Measurements from ENCODE around the gene BICD2.
A peak's percentile ranks its signal among the peaks of the same experiment; 100 is the strongest.

The BICD2 gene

GRCh38 chr9:92679413-92680165 lies 85.0 kb downstream of the BICD2 start:
- Histone ChIP-seq H3K4me3 (ENCODE audit: extremely low read depth, insufficient read depth, low read length, poor library complexity, severe bottlenecking) (no peak overlapping the region), H3K4me1 (ENCODE audit: control insufficient read depth, insufficient read depth, low read length, poor library complexity, severe bottlenecking) (no peaks in the 10 kb centered on the region), H3K9me3 (ENCODE audit: control insufficient read depth, low read length) (no peaks in the 10 kb centered on the region), H3K36me3 (ENCODE audit: control insufficient read depth, insufficient read depth, low read length) (no peaks in the 10 kb centered on the region), H3K27ac (ENCODE audit: low read depth, low read length, severe bottlenecking) (no peak overlapping the region)
- WGBS, 2 experiments (ENCODE audit: insufficient coverage in 2 of 2) = 77 to 79% methylated on average over 11 to 12 of the region's 14 CpGs

GRCh38 chr9:92671323-92671722 lies 93.3 kb downstream of the BICD2 start:
- Histone ChIP-seq H3K9me3 (ENCODE audit: control insufficient read depth, low read length) (no peaks in the 10 kb centered on the region), H3K4me3 (ENCODE audit: extremely low read depth, insufficient read depth, low read length, poor library complexity, severe bottlenecking) (peak overlapping the region; percentile 96), H3K4me1 (ENCODE audit: control insufficient read depth, insufficient read depth, low read length, poor library complexity, severe bottlenecking) (no peaks in the 10 kb centered on the region), H3K27ac (ENCODE audit: low read depth, low read length, severe bottlenecking) (no peak overlapping the region), H3K36me3 (ENCODE audit: control insufficient read depth, insufficient read depth, low read length) (peaks cover 16% of the 10 kb centered on the region)
- WGBS, 2 experiments (ENCODE audit: insufficient coverage in 2 of 2) = 91 to 100% methylated on average over 1 to 4 of the region's 4 CpGs

GRCh38 chr9:92669890-92670708 lies 94.5 kb downstream of the BICD2 start, which contains the start of gene IPPK:
TSS of gene IPPK (minus strand) at chr9:92670131. CDS start at chr9:92669988, 143 bp downstream.
- Histone ChIP-seq H3K36me3 (ENCODE audit: control insufficient read depth, insufficient read depth, low read length) (peaks cover 21% of the 10 kb centered on the region), H3K27ac (ENCODE audit: low read depth, low read length, severe bottlenecking) (peak within 1 kb of the TSS; percentile 90), H3K4me3 (ENCODE audit: extremely low read depth, insufficient read depth, low read length, poor library complexity, severe bottlenecking) (peak within 1 kb of the TSS; percentile 96), H3K9me3 (ENCODE audit: control insufficient read depth, low read length) (no peaks in the 10 kb centered on the region), H3K4me1 (ENCODE audit: control insufficient read depth, insufficient read depth, low read length, poor library complexity, severe bottlenecking) (no peaks in the 10 kb centered on the region)
- WGBS, 2 experiments (ENCODE audit: insufficient coverage in 2 of 2) = 0% methylated on average over 66 to 73 of the region's 75 CpGs

- 0 to 1% methylated on average over 13 to 19 of the region's 29 CpGs for WGBS, 2 experiments (ENCODE audit: insufficient coverage in 2 of 2)
Measured at GRCh38 chr9:92669527-92669889, 95.1 kb downstream of the BICD2 start.

GRCh38 chr9:92668746-92669526 lies 95.7 kb downstream of the BICD2 start:
- peak overlapping the region; percentile 96 for H3K4me3 ChIP-seq (ENCODE audit: extremely low read depth, insufficient read depth, low read length, poor library complexity, severe bottlenecking)
- no peaks in the 10 kb centered on the region for H3K9me3 ChIP-seq (ENCODE audit: control insufficient read depth, low read length)
- H3K27ac ChIP-seq (ENCODE audit: low read depth, low read length, severe bottlenecking) = peak overlapping the region; percentile 90
- peaks cover 21% of the 10 kb centered on the region for H3K36me3 ChIP-seq (ENCODE audit: control insufficient read depth, insufficient read depth, low read length)
- 37 to 83% methylated on average over 3 to 11 of the region's 14 CpGs for WGBS, 2 experiments (ENCODE audit: insufficient coverage in 2 of 2)
- peaks cover 5% of the 10 kb centered on the region for H3K4me1 ChIP-seq (ENCODE audit: control insufficient read depth, insufficient read depth, low read length, poor library complexity, severe bottlenecking)

More at GRCh38 chr9:92669527-92669889, 95.1 kb downstream of the BICD2 start:
- Histone ChIP-seq H3K4me3 (ENCODE audit: extremely low read depth, insufficient read depth, low read length, poor library complexity, severe bottlenecking) (peak overlapping the region; percentile 96), H3K9me3 (ENCODE audit: control insufficient read depth, low read length) (no peaks in the 10 kb centered on the region), H3K36me3 (ENCODE audit: control insufficient read depth, insufficient read depth, low read length) (peaks cover 21% of the 10 kb centered on the region), H3K27ac (ENCODE audit: low read depth, low read length, severe bottlenecking) (peak overlapping the region; percentile 90), H3K4me1 (ENCODE audit: control insufficient read depth, insufficient read depth, low read length, poor library complexity, severe bottlenecking) (peaks cover 4% of the 10 kb centered on the region)

GRCh38 chr9:92666912-92667532 lies 97.6 kb downstream of the BICD2 start:
- peaks cover 19% of the 10 kb centered on the region for H3K36me3 ChIP-seq (ENCODE audit: control insufficient read depth, insufficient read depth, low read length)
- no peak overlapping the region for H3K4me3 ChIP-seq (ENCODE audit: extremely low read depth, insufficient read depth, low read length, poor library complexity, severe bottlenecking)
- peaks cover 5% of the 10 kb centered on the region for H3K4me1 ChIP-seq (ENCODE audit: control insufficient read depth, insufficient read depth, low read length, poor library complexity, severe bottlenecking)
- no peaks in the 10 kb centered on the region for H3K9me3 ChIP-seq (ENCODE audit: control insufficient read depth, low read length)
- no peak overlapping the region for H3K27ac ChIP-seq (ENCODE audit: low read depth, low read length, severe bottlenecking)
- WGBS, 2 experiments (ENCODE audit: insufficient coverage in 2 of 2) = 92 to 93% methylated on average over 3 to 8 of the region's 8 CpGs

- Histone ChIP-seq H3K27ac (ENCODE audit: low read depth, low read length, severe bottlenecking) (no peak overlapping the region), H3K4me1 (ENCODE audit: control insufficient read depth, insufficient read depth, low read length, poor library complexity, severe bottlenecking) (peaks cover 5% of the 10 kb centered on the region), H3K9me3 (ENCODE audit: control insufficient read depth, low read length) (no peaks in the 10 kb centered on the region), H3K36me3 (ENCODE audit: control insufficient read depth, insufficient read depth, low read length) (peaks cover 19% of the 10 kb centered on the region), H3K4me3 (ENCODE audit: extremely low read depth, insufficient read depth, low read length, poor library complexity, severe bottlenecking) (no peak overlapping the region)
- WGBS, 2 experiments (ENCODE audit: insufficient coverage in 2 of 2) = 90% methylated on average over 6 of the region's 6 CpGs
Measured at GRCh38 chr9:92666236-92666635, 98.4 kb downstream of the BICD2 start.

- H3K4me3 ChIP-seq (ENCODE audit: extremely low read depth, insufficient read depth, low read length, poor library complexity, severe bottlenecking) = no peak overlapping the region
- peaks cover 19% of the 10 kb centered on the region for H3K36me3 ChIP-seq (ENCODE audit: control insufficient read depth, insufficient read depth, low read length)
- H3K9me3 ChIP-seq (ENCODE audit: control insufficient read depth, low read length) = no peaks in the 10 kb centered on the region
- H3K4me1 ChIP-seq (ENCODE audit: control insufficient read depth, insufficient read depth, low read length, poor library complexity, severe bottlenecking) = peaks cover 5% of the 10 kb centered on the region
- H3K27ac ChIP-seq (ENCODE audit: low read depth, low read length, severe bottlenecking) = no peak overlapping the region
- 100% methylated on average over 2 of the region's 3 CpGs for WGBS, 2 experiments (ENCODE audit: insufficient coverage in 2 of 2)
Measured at GRCh38 chr9:92665836-92666235, 98.8 kb downstream of the BICD2 start.

GRCh38 chr9:92664394-92665152 lies 100.1 kb downstream of the BICD2 start:
- Histone ChIP-seq H3K9me3 (ENCODE audit: control insufficient read depth, low read length) (no peaks in the 10 kb centered on the region), H3K27ac (ENCODE audit: low read depth, low read length, severe bottlenecking) (no peak overlapping the region), H3K36me3 (ENCODE audit: control insufficient read depth, insufficient read depth, low read length) (peaks cover 19% of the 10 kb centered on the region), H3K4me1 (ENCODE audit: control insufficient read depth, insufficient read depth, low read length, poor library complexity, severe bottlenecking) (peaks cover 5% of the 10 kb centered on the region), H3K4me3 (ENCODE audit: extremely low read depth, insufficient read depth, low read length, poor library complexity, severe bottlenecking) (no peak overlapping the region)
- WGBS, 2 experiments (ENCODE audit: insufficient coverage in 2 of 2) = 79 to 84% methylated on average over 9 to 10 of the region's 13 CpGs
